Limb (tissue), 2 donors: ENCODE data around the gene EIF5AL1.
"Not testable (repeated sequence)": the region's sequence is repeated elsewhere in the genome, so short reads cannot be mapped to it uniquely, and the experiment has no call there.

ENCODE experiments used
- DNase-seq, 2 donors: peaks; one replicate each; pipeline ENCODE4 v3.0.0-alpha.2; 2016; ENCODE audit errors: extremely low spot score in 2 of 2

EIF5AL1 gene

DNA sequence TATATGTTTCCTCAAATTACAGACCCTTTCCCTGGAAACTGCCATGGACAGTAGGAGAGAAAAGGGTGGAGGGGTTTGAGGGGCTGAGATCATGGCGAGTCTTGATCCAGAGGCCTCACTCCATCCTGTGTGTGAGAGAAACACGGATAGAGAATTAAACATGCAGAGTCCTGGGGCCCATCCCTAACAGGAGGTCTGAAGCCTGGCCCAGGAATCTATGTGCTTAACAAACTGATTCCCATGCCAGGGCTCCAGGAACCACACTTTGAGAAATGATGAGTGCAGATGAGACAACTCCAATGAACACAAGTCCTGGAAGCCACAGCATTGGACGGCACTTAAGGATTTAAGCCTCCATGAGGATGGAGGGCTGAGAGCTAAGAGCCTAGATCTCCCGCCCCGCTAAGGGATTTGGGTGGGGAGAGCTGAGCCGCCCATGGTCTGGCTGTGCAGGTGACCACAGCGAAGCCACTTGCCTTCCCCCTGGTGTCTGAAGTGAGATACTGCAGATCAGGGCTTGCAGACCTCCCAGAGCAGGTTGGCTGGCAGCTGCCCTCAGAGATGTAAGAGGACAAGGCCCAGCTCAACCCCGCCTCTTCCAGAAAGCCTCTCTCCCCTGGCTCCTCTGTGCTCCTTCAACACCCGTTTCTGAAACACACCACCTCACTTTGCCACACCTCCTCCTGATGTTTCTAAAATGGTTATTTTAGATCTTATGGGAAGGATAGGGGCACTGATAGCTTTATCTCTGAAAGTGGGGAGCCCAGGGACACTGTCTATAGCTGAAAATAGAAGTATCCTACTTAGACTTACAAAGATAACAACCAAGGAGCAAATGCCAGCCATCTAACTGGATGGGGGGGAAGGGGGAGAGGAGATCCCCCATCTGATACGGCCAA lies 24.8 kb upstream of the EIF5AL1 start:
- peak in 1 of 2 donors; percentile 61 for DNase-seq

DNA sequence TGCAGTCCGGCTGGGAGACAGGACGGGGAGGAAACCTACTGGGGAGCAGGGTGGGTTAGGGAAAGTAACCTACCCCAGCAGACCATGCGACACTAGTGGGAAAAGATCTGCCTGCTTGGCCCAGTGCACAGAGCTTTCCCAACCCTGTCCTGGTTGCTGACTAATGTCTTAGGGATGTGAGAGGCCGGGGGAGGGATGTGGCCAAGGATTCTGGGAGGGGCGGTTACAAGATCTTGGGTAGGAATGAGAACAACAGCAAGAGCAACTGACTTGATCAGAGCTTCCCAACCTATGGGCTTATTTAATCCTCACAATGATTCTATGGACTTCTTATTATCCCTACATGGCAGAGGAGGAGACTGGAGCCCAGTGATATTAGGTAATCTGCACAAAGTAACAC lies 24.0 kb upstream of the EIF5AL1 start:
- no peak for DNase-seq

DNA sequence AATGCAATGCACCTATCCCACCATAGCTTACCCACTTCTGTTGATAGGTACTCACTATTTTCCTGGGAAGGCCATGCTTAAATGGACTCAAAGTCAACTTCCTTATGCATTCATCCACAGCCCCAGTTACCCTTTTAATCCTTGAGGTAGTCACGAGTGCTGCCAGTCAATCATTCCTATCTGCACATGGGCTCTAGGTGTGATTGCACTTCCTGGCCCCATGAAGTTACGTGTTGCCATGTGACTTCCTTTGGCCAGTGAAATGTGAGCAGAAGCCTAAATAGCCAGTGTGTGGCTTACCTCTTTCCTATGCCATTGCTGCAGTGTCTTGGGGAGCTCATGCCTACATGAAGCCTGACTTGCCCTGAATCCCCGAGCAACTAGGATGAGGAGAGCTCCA lies 23.5 kb upstream of the EIF5AL1 start:
- no peak for DNase-seq

DNA sequence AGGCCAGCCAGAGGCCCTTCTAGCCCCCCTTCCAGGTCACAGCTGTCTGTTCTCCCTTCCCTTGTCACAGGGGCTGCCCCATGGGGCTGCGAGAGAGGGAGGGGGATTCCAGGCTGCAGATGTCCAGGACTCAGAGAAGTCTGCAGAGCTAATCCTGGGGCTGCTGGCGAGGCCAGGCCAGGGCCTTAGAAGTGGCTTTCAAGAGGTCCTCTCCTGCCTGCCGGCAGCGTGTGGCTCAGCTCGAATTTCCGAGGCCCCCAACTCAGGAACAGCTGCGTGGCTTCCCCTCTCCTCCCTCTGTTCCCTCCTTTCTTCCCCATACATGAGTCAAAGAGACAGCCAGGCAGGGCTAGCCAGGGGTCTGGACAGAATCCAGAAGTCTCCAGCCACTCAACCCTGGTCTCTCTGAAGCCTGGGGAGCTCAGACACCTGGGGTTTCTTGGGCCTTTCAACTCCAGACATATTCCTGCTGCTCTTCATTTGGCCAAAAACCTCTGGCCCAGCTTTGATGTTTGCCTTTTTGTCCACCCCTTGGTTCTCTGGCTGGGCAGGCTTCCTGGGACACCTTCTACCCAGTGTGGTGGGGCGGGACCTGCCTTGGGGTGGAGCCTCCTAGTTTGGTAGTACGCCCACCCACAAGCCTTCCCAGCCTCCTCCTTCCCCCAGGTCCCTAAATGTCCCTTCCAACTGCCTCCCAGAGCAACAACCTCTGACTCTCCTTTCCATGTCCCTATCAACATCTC lies 21.8 kb upstream of the EIF5AL1 start:
- peak; percentile 52 to 71 for DNase-seq

DNA sequence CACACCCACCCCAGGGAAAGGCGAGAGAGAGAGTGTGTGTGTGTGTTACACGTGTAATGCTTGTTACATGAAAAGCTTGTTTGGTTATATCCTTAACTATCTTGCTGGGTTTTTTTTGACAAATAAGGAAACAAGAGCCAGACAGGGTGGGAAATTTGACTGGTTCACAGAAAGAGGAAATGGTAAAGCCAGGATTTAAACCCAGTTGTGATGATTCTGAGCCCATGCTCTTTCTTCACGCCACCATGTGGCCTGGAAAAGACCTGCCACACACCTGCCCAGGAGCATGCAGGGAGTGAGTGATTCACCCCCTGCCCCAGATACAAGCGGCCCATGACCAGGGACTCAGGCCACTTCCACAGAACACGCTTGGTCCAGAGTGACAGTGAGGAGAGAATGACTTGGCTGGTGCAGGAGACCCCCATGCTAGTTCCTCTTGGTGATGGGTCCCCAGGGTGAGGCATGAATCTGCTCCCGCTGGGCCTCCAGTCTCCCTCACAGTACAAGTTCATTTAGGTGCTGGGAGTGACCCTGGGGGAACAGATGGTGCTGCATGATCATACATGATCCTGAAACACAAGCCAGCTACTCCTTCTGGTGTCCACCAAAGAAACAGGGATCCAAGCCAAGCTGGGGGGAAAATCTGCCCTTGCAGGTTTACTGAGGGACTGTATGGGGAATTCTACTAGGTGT lies 21.0 kb upstream of the EIF5AL1 start:
- DNase-seq = no peak

DNA sequence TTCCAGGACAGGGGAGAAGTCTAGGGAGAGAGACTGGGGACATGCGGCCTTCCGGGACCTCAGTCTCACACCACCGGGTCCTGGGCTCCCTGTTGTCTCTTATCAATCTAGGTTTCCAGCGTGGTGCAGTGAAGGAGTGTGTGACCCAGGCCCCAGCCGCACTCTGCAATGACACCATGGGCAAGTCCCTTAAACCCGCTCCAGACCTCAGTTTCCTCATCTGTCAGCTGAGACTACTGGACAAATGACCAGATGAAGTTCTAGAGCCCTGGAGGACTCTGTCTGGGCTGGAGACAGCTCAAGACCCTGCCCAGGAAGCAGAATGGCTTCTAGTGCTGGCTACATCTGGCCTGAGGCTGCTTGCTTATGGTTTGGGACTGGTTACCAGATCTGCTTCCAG lies 20.1 kb upstream of the EIF5AL1 start:
- no peak for DNase-seq

DNA sequence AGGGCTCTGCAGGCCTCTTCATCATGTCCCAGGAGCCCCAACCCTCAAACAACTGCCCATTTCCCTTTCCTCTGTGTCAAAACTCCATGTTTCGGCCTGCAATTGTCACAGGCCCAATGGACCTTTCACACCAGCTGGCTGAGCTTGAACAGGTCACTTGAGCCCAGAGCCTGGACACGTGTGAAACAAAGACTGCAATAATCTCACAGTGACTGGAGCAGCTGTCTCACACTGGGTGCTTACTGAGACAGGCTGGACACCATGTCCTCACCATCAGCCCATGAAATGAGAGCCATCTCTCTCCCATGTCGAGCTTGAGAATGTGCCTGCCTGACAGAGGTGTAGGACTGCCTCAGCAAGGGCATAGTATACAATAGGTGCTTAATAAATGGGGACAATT lies 19.5 kb upstream of the EIF5AL1 start:
- no peak for DNase-seq

DNA sequence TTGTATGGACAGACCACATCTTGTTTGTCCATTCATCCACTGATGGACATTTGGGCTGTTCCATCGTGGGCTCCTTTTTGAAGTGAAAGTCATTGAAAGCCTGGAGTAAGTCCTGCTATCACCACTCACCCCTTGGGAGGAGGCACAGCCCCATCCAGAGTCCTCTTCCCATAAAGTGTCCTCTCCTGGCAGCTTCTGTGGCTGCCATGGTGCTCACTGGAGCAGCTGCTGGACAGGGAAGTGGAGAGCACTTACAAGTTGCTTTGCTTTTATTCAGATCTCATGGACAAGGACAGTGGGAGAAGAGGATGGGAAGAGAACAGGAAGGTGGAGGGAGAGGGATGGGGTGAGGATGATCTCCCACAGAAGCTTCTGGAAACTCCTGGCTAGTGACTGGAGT lies 18.5 kb upstream of the EIF5AL1 start:
- DNase-seq = no peak

DNA sequence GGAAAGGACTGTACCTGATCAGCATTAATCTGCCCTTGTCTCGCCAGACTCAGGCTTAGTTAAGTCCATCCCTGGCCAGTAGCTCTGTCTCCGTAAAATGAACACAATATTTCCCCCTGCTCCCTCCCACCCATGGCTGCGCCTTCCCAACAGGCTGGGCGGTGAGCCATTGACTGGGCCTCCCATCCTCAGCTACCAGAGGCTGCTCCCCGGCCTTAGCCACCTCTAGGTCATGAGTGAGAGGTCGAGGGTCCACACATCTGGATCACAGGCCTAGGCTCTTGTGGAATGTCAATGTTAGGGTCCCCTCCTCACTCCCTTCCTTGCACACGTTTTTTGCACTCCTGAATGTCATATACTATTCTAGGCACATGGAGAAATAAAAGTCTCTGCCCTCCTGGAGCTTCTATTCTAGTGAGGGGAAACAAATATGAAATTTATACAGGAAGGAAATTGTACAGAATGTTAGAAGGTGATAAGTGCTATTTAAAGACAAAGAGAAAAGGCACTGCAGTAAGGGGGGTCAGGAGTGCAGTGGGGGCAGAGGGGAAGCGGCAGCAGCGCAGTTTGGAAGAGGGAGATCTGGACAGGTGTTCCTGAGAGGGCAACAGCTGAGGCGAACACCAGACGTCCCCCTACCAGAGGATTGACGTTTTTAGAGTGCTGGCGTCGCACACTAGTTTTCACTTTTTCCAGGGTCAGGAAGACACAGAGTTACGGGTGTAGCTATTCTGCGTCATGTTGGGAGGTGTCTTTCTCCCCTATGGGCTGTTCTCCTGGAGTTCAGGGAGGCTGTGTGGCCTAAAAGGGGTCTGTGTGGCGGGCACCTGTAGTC lies 17.2 kb upstream of the EIF5AL1 start:
- no peak for DNase-seq

DNA sequence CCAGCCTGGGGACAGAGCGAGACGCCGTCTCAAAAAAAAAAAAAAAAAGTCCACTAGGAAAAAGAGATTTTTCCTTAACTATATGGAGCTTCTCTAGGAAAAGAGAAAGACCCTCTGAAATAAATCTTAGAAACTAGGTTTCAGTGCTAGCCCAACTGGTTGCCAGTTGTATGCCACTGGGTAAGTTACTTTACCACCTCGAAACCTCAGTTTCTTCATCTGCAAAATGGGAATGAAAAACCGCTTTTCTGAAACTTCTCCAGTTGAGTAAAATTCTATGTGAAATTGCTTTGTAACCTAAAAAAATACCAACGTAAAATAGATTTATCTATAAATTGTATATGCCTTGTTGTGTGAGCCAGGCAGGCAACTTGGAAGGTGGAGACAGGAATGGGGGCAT lies 16.5 kb upstream of the EIF5AL1 start:
- DNase-seq = no peak

DNA sequence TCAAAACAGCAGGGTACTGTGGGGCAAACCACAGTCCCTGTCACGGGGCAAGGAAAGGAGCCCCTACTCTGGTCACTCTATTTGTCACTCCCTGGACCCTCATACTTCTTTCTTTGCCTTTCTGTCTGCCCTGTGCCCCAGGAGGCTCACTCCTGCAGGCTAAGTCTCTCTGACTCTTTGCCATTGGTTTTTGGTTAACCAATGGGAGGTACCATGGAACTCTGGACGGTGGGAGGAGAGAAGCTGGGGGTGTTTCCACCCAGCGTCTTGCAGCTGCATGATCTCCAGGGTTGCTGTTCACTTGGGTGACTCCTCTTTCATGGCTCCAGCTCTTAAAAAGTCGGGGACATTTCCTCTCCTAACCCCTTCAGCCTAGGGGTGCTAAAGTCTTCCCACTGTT lies 15.4 kb upstream of the EIF5AL1 start:
- no peak for DNase-seq

DNA sequence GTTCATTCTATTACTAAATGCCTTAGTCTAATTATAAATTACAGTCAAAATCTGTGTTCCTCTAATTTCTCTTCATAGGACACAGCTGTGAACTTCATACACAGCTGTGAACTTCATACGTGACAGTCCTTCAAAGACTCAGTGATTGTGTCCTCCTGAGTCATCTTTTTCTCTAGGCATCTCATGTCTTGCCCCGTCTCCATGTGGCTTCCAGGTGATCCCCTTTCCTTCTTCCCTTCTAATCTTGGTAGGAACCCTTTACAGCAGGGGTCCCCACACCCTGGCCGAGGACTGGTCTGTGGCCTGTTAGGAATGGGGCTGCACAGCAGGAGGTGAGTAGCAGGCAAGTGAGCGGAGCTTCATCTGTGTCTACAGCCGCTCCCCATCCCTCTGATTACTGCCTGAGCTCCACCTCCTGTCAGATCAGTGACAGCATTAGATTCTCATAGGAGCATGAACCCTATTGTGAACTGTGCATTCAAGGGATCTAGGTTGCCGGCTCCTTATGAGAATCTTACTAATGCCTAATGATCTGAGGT lies 14.0 kb upstream of the EIF5AL1 start:
- no peak for DNase-seq

DNA sequence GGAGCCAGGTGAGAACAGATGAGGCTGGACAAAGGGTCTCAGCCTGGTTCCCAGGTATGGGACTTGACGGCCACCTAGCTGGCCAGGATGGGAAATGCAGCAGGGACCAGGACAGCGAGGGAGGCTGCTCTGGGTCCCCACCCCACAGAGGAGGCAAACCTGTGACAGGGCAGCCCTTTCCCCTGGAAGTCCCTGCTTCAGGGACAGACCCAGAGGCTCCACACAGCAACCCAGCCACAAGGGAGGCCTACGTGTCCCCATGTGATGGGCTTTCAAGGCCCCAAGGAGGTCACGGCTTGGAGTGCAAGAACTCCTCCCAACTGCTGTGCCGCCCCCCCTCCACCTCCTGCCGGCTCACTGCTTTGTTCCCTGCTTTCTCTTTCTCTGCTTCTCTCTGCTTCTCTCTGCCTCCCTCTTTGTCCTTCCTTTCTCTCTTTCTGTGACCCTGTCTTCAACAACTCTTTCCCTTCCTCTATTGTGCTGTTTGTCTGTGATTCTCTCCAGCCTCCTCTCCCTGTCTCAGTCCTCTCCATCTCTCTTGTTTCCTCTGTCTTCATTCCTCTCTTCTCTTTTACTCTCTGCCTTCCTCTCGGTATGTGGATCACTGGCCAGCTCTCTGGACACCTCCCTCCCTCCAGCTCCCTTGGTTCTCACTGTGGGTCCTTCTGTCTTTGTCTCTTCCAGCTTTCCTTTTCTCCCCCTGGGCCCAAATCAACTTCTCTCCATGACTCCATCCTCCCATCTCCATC lies 9.6 kb upstream of the EIF5AL1 start:
- no peak for DNase-seq

DNA sequence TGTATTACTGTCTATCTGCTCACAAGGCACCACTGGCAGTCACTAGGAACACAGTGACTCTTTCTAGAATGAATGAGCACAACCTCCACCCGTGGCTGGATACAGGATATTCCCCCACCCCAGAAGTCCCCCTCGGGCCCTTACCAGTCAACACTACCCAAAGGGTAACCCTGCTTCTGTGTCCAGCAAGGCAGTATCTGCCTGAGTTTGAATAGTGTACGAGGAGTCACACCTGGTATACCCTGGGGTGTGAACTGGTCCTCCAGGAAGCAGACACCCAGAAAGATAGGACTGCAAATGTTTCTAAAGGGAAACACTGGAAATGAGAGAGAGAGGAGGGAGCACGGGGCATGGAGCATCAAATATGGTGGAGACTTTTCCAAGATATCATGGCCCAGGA lies 8.5 kb upstream of the EIF5AL1 start:
- DNase-seq = not testable (repeated sequence)

DNA sequence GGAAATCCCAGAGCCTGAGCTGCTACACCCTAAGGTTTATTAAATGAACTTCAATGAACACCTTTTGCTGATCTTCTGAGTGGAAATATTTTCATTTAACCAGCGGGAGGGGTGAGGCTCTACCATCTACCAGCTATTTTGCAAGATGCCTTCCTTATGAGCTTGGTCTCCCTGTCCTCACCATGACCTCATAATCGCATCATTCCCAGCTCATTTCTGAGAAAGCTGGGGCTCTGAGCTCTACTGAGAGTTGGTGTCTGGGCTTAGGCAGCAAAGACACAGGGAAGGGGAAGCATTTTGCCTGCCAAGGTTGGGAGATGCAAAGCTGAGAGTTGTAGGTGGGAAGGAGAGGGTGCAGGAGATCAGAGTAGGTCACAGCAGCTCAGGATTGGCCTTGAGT lies 7.8 kb upstream of the EIF5AL1 start:
- DNase-seq = not testable (repeated sequence)

DNA sequence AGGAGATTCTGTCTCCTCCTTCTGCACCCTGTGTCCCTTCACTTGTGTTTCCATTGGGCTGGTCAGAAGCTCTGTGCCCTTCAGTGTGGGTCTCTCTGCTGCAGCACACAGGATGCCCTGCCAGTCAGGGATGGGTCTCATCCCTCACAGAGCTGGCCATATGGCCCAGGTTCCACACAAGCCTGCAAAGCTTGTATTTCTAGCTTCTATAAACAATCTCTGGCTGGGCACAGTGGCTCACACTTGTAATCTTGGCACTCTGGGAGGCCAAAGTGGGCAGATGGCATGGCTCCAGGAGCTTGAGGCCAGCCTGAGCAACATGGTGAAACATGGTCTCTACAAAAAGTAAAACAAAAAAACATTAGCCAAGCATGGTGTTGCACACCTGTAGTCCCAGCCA lies 7.0 kb upstream of the EIF5AL1 start:
- not testable (repeated sequence) for DNase-seq

DNA sequence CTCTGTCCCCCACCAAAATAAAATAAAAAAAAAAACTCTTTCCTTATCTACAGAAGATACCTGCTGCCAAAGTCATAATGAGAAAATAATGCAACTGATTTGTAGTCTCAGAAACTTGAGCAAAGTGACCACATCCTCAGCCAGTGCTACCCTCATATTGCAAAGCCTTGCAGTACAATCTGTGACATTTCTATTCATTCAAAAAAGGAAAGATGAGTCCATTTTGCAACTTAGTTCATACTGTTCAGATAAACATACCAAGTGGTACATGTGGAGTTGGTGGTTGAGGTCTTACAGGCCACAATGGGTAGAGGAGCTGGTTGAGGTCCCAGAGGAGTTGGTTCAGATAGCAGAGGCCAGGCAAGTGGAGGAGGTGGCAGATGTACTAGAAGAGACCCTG lies 6.5 kb upstream of the EIF5AL1 start:
- DNase-seq = no peak

DNA sequence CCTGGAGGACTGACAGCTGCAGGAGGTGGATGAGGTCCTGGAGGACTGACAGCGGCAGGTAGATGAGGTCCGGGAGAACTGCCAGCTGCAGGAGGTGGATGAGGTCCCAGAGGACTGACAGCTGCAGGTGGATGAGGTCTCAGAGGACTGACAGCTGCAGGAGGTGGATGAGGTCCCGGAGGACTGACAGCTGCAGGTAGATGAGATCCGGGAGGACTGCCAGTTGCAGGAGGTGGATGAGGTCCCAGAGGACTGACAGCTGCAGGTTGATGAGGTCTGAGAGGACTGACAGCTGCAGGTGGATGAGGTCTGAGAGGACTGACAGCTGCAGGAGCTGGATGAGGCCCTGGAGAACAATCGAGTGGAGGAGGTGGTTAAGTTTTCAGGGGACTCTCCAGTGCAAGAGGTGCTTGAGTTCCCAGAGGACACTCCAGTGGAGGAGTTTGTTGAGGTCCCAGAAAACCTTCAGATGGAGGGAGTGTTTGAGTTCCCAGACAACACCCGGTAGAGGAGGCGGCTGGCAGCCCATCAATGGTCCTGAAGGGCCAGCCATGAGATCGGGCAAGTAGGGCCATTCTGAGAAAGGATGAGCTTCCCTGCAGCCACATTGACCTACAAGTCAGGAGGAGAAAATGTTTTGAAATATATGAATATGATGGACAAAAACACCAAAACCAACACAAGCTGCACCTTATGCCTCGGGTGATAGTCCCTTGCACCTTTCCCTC lies 4.7 kb upstream of the EIF5AL1 start:
- DNase-seq = no peak

DNA sequence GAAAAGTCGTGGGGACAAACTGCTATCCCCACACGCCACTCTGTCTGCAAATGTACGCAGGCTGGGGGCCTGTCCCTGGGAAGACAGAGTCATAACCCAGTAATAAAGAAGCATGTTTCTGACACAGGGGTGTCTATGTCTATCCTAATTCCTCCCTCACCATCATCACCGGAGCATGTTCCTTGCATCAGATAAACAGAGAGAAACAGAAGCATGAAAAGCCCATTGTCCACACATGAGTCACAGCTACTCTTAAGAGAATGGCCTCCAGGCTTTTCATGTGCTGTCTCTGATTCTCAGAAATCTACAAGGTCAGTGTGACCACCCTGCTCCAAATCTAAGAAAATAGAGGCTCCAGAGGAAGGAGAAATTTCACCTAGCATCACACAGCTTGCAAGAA lies 4.1 kb upstream of the EIF5AL1 start:
- not testable (repeated sequence) for DNase-seq
